Hepatocyte (in vitro differentiated cells): ENCODE results near the gene EEFSEC. TPM values are rescaled to one million over a fixed set of nuclear protein-coding genes. Genes with fewer than 3 reads are reported as not detected.

Experiments
- DNase-seq: peaks from one replicate; pipeline ENCODE4 v3.0.0-alpha.2; 2016; ENCODE audit warnings: low spot score
- H2AFZ ChIP-seq: fragments of 200-600 bp; sonication (generic); 2 replicates; pipeline ENCODE4 v1.6.0; 2016; ENCODE audit warnings: antibody characterized with exemption, mild to moderate bottlenecking
- H3K27ac ChIP-seq: fragments of 200-600 bp; sonication (generic); 2 replicates; pipeline ENCODE4 v1.5.1; 2016; ENCODE audit warnings: mild to moderate bottlenecking
- H3K27me3 ChIP-seq: fragments of 200-600 bp; sonication (generic); 2 replicates; pipeline ENCODE4 v1.6.1; 2016
- H3K36me3 ChIP-seq: fragments of 200-600 bp; sonication (generic); replicated peaks from 2 replicates; pipeline ENCODE4 v1.5.1; 2016; ENCODE audit warnings: low read depth; ENCODE audit not compliant: insufficient read depth
- H3K4me1 ChIP-seq: fragments of 200-600 bp; sonication (generic); 2 replicates; pipeline ENCODE4 v1.5.1; 2016; ENCODE audit warnings: mild to moderate bottlenecking, moderate library complexity; ENCODE audit not compliant: insufficient read depth
- H3K4me2 ChIP-seq: fragments of 200-600 bp; sonication (generic); 2 replicates; pipeline ENCODE4 v1.6.0; 2016
- H3K4me3 ChIP-seq: fragments of 200-600 bp; sonication (generic); 2 replicates; pipeline ENCODE4 v1.5.1; 2016; ENCODE audit warnings: mild to moderate bottlenecking
- H3K79me2 ChIP-seq: fragments of 200-600 bp; sonication (generic); 2 replicates; pipeline ENCODE4 v1.6.0; 2017; ENCODE audit warnings: mild to moderate bottlenecking
- H3K9me2 ChIP-seq: fragments of 200-600 bp; sonication (generic); replicated peaks from 2 replicates; pipeline ENCODE4 v1.6.0; 2017; ENCODE audit warnings: mild to moderate bottlenecking; ENCODE audit not compliant: insufficient read depth
- H3K9me3 ChIP-seq: fragments of 200-600 bp; sonication (generic); 2 replicates; pipeline ENCODE4 v1.5.1; 2016; ENCODE audit warnings: low read depth, mild to moderate bottlenecking
- H4K20me1 ChIP-seq: fragments of 200-600 bp; sonication (generic); 2 replicates; pipeline ENCODE4 v1.6.0; 2016; ENCODE audit warnings: mild to moderate bottlenecking; ENCODE audit not compliant: insufficient read depth, poor library complexity, severe bottlenecking
- CTCF ChIP-seq: fragments of 200-600 bp; sonication (generic); IDR thresholded peaks from 2 replicates; pipeline ENCODE4 v1.5.1; 2016; ENCODE audit warnings: antibody characterized with exemption, mild to moderate bottlenecking; ENCODE audit not compliant: poor library complexity
- EZH2 ChIP-seq: fragments of 200-600 bp; sonication (generic); IDR thresholded peaks from 2 replicates; pipeline ENCODE4 v1.6.1; 2016; ENCODE audit warnings: antibody characterized with exemption, mild to moderate bottlenecking, borderline replicate concordance
- EZH2phosphoT487 ChIP-seq: fragments of 200-600 bp; sonication (generic); IDR thresholded peaks from one replicate; pipeline ENCODE4 v1.6.1; 2018; ENCODE audit warnings: antibody characterized with exemption, mild to moderate bottlenecking, low read depth, moderate library complexity; ENCODE audit not compliant: unreplicated experiment, severe bottlenecking
- WGBS: methylation state at CpG from one replicate; pipeline ENCODE4 v1.1.6; 2016; ENCODE audit warnings: low lambda C conversion rate; ENCODE audit errors: missing lambda C conversion rate; 5-methylcytosine and 5-hydroxymethylcytosine counted together
- polyA plus RNA-seq: library from polyadenylated mRNA; unstranded; fragments of >200 nt; fragmentation: Nextera tagmentation; extraction: Ambion mirVana; gene quantifications from 2 replicates; pipeline ENCODE4 v1.2.1, GENCODE V29; 2016
- total RNA-seq: library from RNA; depleted of rRNA; stranded (reverse); fragments of >200 nt; gene quantifications from 2 replicates; pipeline ENCODE4 v1.2.3, GENCODE V29; 2014

The EEFSEC gene
- total and polyA plus RNA-seq, 2 experiments from 2014 or later, result 9.8 to 17.5 TPM

GRCh38 chr3:128197855-128198254 is 44.6 kb downstream of the EEFSEC start:
- no peak for TF ChIP-seq EZH2phosphoT487
- TF ChIP-seq CTCF, result no peak
- no peak for TF ChIP-seq EZH2
- H3K4me2 ChIP-seq, result no peak overlapping the region
- H3K27ac ChIP-seq, result no peak overlapping the region
- no peaks in the 10 kb centered on the region for H3K9me2 ChIP-seq
- H3K4me3 ChIP-seq, result no peak overlapping the region
- no peak for DNase-seq
- 65% methylated on average over 7 of the region's 7 CpGs for WGBS
- H3K36me3 ChIP-seq, result no peaks in the 10 kb centered on the region
- H4K20me1 ChIP-seq, result no peaks in the 10 kb centered on the region
- peaks cover 5% of the 10 kb centered on the region for H3K4me1 ChIP-seq
- no peaks in the 10 kb centered on the region for H3K27me3 ChIP-seq
- no peaks in the 10 kb centered on the region for H3K9me3 ChIP-seq
- no peak overlapping the region for H2AFZ ChIP-seq
- no peaks in the 10 kb centered on the region for H3K79me2 ChIP-seq

- Histone ChIP-seq H3K9me3 (no peaks in the 10 kb centered on the region), H3K79me2 (no peaks in the 10 kb centered on the region), H3K27ac (no peak overlapping the region), H3K4me2 (no peak overlapping the region), H4K20me1 (no peaks in the 10 kb centered on the region), H3K4me1 (peaks cover 5% of the 10 kb centered on the region), H3K36me3 (no peaks in the 10 kb centered on the region), H3K9me2 (no peaks in the 10 kb centered on the region), H2AFZ (no peak overlapping the region), H3K27me3 (no peaks in the 10 kb centered on the region), H3K4me3 (no peak overlapping the region)
- 100% methylated on average over 1 of the region's 1 CpG for WGBS
- TF ChIP-seq EZH2 (no peak), CTCF (no peak), EZH2phosphoT487 (no peak)
- no peak for DNase-seq
Measured at GRCh38 chr3:128198313-128198712, 45.0 kb downstream of the EEFSEC start.

- no peaks in the 10 kb centered on the region for H3K36me3 ChIP-seq
- no peak for DNase-seq
- no peaks in the 10 kb centered on the region for H3K9me2 ChIP-seq
- H3K27me3 ChIP-seq, result no peaks in the 10 kb centered on the region
- no peak for TF ChIP-seq EZH2
- no peak for TF ChIP-seq EZH2phosphoT487
- TF ChIP-seq CTCF, result no peak
- H3K79me2 ChIP-seq, result no peaks in the 10 kb centered on the region
- H3K4me3 ChIP-seq, result no peak overlapping the region
- no peak overlapping the region for H2AFZ ChIP-seq
- H3K4me2 ChIP-seq, result no peak overlapping the region
- H3K4me1 ChIP-seq, result peaks cover 5% of the 10 kb centered on the region
- no peaks in the 10 kb centered on the region for H3K9me3 ChIP-seq
- WGBS, result 97% methylated on average over 1 of the region's 1 CpG
- H3K27ac ChIP-seq, result no peak overlapping the region
- no peaks in the 10 kb centered on the region for H4K20me1 ChIP-seq
Measured at GRCh38 chr3:128199110-128199509, 45.8 kb downstream of the EEFSEC start.

GRCh38 chr3:128201158-128201755 is 48.0 kb downstream of the EEFSEC start:
- TF ChIP-seq CTCF, result no peak
- peaks cover 15% of the 10 kb centered on the region for H3K4me1 ChIP-seq
- H3K27ac ChIP-seq, result no peak overlapping the region
- H3K4me3 ChIP-seq, result no peak overlapping the region
- no peaks in the 10 kb centered on the region for H3K79me2 ChIP-seq
- no peaks in the 10 kb centered on the region for H3K9me3 ChIP-seq
- no peaks in the 10 kb centered on the region for H3K27me3 ChIP-seq
- 90% methylated on average over 1 of the region's 1 CpG for WGBS
- no peak for DNase-seq
- H3K9me2 ChIP-seq, result no peaks in the 10 kb centered on the region
- no peak overlapping the region for H3K4me2 ChIP-seq
- no peaks in the 10 kb centered on the region for H3K36me3 ChIP-seq
- no peak overlapping the region for H2AFZ ChIP-seq
- H4K20me1 ChIP-seq, result no peaks in the 10 kb centered on the region
